Subcutaneous adipose tissue (tissue), 4 donors: ENCODE results near the gene CD28. TPM values are rescaled to one million over a fixed set of nuclear protein-coding genes. Genes with fewer than 3 reads are reported as not detected.

Source experiments
- CTCF ChIP-seq: fragments of 450-650 bp; IDR thresholded peaks from one replicate; pipeline ENCODE4 v1.5.1; 2016; ENCODE audit warnings: low read depth, mild to moderate bottlenecking, control low read depth, antibody characterized with exemption, moderate library complexity
- total RNA-seq, 4 donors: library from RNA; depleted of rRNA; stranded (reverse); fragments of >200 nt; gene quantifications; one replicate each; pipeline ENCODE4 v1.1.0, GENCODE V29; 2016

CD28 gene
- total RNA-seq, 4 donors from 2014 or later = 3.6 to 30.4 (median 6.1) TPM

GRCh38 chr2:203761121-203761520, 54.7 kb downstream of the CD28 start:
- no peak for TF ChIP-seq CTCF

GRCh38 chr2:203763241-203763937, 57.0 kb downstream of the CD28 start:
- TF ChIP-seq CTCF = no peak

DNA sequence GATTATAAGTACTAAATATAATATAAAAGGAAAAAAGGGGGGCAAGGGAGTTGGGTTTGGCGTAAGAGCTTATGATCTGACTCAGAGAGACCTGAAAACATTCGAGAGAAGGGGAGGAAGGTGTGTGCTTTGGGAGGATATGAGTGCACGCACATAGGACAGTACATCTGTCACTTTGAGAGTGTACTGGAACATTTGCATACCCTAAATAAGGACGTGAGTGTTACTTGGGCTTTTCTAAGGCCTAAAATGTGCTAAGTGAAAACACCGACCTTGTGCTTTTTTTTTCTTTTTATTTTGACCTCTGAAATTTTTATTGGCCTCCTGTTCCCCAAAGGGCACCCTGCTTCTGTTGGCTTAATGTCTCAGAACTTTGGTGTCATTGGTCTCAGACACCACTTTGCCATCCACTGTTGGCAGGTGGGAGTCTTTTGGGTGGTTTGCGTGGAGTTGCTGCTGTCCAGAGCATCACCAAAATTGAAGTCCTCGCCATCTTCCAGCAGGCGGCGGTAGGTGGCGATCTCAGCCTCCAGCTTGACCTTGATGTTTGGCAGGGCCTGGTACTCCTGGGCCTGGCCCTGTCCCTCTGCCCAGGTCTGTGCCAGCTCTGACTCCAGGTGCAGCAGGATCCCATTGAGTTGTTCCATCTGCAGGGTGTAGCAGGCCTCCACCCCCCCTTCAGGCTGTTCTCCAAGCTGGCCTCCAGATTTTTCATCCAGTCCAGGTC, 57.7 kb downstream of the CD28 start:
- TF ChIP-seq CTCF = no peak

GRCh38 chr2:203772456-203773165, 66.2 kb downstream of the CD28 start:
- TF ChIP-seq CTCF = no peak

DNA sequence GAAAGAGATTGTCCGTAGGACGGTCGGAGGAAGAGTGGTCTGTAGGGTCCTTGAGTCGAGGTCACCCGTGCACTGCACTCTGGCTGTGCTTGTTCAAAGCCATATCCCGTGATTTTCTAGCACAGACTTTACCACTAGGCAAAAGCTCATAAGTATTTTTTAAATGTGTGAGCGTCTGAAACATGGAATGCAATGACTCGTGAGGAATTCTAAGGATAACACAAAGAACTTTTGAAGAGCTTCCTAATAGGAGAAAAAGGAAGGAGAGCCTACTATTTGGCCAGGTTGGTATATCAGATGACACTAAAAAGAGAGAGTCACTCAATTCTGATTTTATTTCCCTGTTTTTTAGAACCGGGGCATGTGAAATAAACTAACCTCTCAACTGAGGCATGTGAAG, 68.3 kb downstream of the CD28 start:
- no peak for TF ChIP-seq CTCF

GRCh38 chr2:203775684-203776083, 69.2 kb downstream of the CD28 start:
- no peak for TF ChIP-seq CTCF

DNA sequence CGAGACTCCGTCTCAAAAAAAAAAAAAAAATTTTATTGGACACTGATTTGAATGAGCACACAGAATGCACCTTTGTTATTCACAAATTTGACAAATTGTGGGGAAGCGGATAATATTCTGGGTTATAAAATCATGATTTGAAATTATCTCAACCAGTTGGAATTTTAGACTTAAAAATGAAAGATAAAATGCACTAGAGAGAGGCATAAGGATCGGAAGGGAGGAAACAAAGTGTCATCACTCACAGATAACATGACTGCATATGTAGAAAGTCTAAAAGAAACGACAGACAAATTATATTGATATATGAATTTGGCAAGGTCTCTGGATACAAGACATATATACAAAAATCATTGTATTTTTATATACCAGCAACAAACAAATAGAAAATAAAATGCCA, 70.6 kb downstream of the CD28 start:
- TF ChIP-seq CTCF = no peak
